ENCODE results near the gene TSPEAR. TPM values are rescaled to one million over a fixed set of nuclear protein-coding genes. Genes with fewer than 3 reads are reported as not detected.

TSPEAR gene
- total and polyA plus RNA-seq, 2 donors (not counting 1 experiment from before 2014, with no cell fraction given), result not detected

DNA sequence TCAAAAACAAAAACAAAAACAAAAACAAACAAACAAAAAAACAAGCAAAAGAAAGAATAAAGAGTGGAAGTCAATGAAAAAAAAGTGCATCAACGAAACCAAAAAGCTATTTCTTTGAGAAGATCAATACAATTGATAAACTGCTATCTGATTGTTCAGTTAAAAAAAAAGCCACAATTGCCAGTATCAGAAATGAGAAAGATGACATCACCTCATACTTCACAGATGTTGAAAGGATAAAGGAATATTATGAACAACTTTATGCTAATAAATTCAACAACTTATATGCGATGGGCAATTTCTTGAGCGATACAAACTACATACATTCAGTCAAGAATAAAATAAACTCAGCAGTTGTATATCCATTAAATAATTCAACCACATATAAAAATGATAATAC lies 258.3 kb downstream of the TSPEAR start:
- H3K4me1 Mint-ChIP-seq, result peaks cover 7% of the 10 kb centered on the region
- Histone ChIP-seq H4K20me1 (ENCODE audit: control insufficient read depth, insufficient read depth, low read length, poor library complexity, severe bottlenecking) (no peaks in the 10 kb centered on the region), H3K27ac (ENCODE audit: low read length in 2 of 2) (no peak overlapping the region), H3K4me3 (ENCODE audit: control extremely low read depth in 1 of 5, extremely low read depth in 1 of 5, insufficient read depth in 1 of 5, low read depth in 2 of 5, low read length in 4 of 5) (no peak overlapping the region), H3K27me3 (replicated peaks in 1 of 4; ENCODE audit: control extremely low read depth in 1 of 4, control insufficient read depth in 3 of 4, insufficient read depth in 4 of 4, low read length in 3 of 4) (no peaks in the 10 kb centered on the region), H3K9me3 (ENCODE audit: control extremely low read depth in 1 of 3, control insufficient read depth in 2 of 3, insufficient read depth in 1 of 3, low read length in 2 of 3) (peaks cover 3 to 13% (median 8%) of the 10 kb centered on the region in 3 donors), H3K4me1 (ENCODE audit: control insufficient read depth in 2 of 2, insufficient read depth in 2 of 2, low read length in 2 of 2) (peaks cover 10 to 16% of the 10 kb centered on the region in 2 donors), H3K79me2 (ENCODE audit: control insufficient read depth, insufficient read depth, low read length) (no peaks in the 10 kb centered on the region), H3K36me3 (replicated peaks in 1 of 2; ENCODE audit: control extremely low read depth in 1 of 2, control insufficient read depth in 1 of 2, extremely low read depth in 1 of 2, insufficient read depth in 2 of 2, low read length in 1 of 2) (no peaks in the 10 kb centered on the region), H3K9ac (ENCODE audit: low read length) (no peak overlapping the region), H3K4me2 (replicated peaks; ENCODE audit: low read depth, low read length, poor library complexity, severe bottlenecking) (no peak overlapping the region), H2AFZ (ENCODE audit: insufficient read depth, low read depth, low read length, poor library complexity, severe bottlenecking) (no peak overlapping the region)
- CTCF ChIA-PET, result no interaction called here
- no peak for TF ChIP-seq EZH2 (IDR thresholded peaks at IDR 0.05; ENCODE audit: borderline replicate concordance, insufficient read depth, low read depth, low read length, poor library complexity, severe bottlenecking)
- TF ChIP-seq, protein P1, sequence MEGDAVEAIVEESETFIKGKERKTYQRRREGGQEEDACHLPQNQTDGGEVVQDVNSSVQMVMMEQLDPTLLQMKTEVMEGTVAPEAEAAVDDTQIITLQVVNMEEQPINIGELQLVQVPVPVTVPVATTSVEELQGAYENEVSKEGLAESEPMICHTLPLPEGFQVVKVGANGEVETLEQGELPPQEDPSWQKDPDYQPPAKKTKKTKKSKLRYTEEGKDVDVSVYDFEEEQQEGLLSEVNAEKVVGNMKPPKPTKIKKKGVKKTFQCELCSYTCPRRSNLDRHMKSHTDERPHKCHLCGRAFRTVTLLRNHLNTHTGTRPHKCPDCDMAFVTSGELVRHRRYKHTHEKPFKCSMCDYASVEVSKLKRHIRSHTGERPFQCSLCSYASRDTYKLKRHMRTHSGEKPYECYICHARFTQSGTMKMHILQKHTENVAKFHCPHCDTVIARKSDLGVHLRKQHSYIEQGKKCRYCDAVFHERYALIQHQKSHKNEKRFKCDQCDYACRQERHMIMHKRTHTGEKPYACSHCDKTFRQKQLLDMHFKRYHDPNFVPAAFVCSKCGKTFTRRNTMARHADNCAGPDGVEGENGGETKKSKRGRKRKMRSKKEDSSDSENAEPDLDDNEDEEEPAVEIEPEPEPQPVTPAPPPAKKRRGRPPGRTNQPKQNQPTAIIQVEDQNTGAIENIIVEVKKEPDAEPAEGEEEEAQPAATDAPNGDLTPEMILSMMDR (IDR thresholded peaks at IDR 0.05), result no peak
- no peak overlapping the region for H3K4me3 Mint-ChIP-seq
- H3K27ac Mint-ChIP-seq, result no peak overlapping the region
- H3K27me3 Mint-ChIP-seq, result peaks cover 13% of the 10 kb centered on the region
- no CpG with 5 or more reads among the region's 3 CpGs for WGBS (ENCODE audit: insufficient coverage)
- ATAC-seq (ENCODE audit: low read depth), result no peak
- intact Hi-C loops (cut with micrococcal nuclease), result no loop called here
- peaks cover 12% of the 10 kb centered on the region for H3K9me3 Mint-ChIP-seq (ENCODE audit: insufficient read depth)
- DNase-seq, result no peak
- POLR2A ChIA-PET, result no interaction called here

- no peaks in the 10 kb centered on the region for H3K27me3 ChIP-seq (replicated peaks in 1 of 4; ENCODE audit: control extremely low read depth in 1 of 4, control insufficient read depth in 3 of 4, insufficient read depth in 4 of 4, low read length in 3 of 4)
- intact Hi-C loops (cut with micrococcal nuclease), result no loop called here
- H3K79me2 ChIP-seq (ENCODE audit: control insufficient read depth, insufficient read depth, low read length), result no peaks in the 10 kb centered on the region
- H3K4me1 ChIP-seq (ENCODE audit: control insufficient read depth in 2 of 2, insufficient read depth in 2 of 2, low read length in 2 of 2), result peaks cover 6 to 10% of the 10 kb centered on the region in 2 donors
- H3K4me2 ChIP-seq (replicated peaks; ENCODE audit: low read depth, low read length, poor library complexity, severe bottlenecking), result no peak overlapping the region
- Mint-ChIP-seq H3K4me1 (peaks cover 5% of the 10 kb centered on the region), H3K9me3 (ENCODE audit: insufficient read depth) (peaks cover 12% of the 10 kb centered on the region), H3K27ac (no peak overlapping the region), H3K27me3 (peaks cover 18% of the 10 kb centered on the region), H3K4me3 (no peak overlapping the region)
- no peak overlapping the region for H3K27ac ChIP-seq (ENCODE audit: low read length in 2 of 2)
- H3K9me3 ChIP-seq (ENCODE audit: control extremely low read depth in 1 of 3, control insufficient read depth in 2 of 3, insufficient read depth in 1 of 3, low read length in 2 of 3), result peaks cover 3 to 13% (median 8%) of the 10 kb centered on the region in 3 donors
- no peak overlapping the region for H3K9ac ChIP-seq (ENCODE audit: low read length)
- no peaks in the 10 kb centered on the region for H4K20me1 ChIP-seq (ENCODE audit: control insufficient read depth, insufficient read depth, low read length, poor library complexity, severe bottlenecking)
- ChIA-PET CTCF (no interaction called here), POLR2A (no interaction called here)
- H3K4me3 ChIP-seq (ENCODE audit: control extremely low read depth in 1 of 5, extremely low read depth in 1 of 5, insufficient read depth in 1 of 5, low read depth in 2 of 5, low read length in 4 of 5), result no peak overlapping the region
- ATAC-seq (ENCODE audit: low read depth), result no peak
- 86% methylated on average over 13 of the region's 14 CpGs for WGBS (ENCODE audit: insufficient coverage)
- H2AFZ ChIP-seq (ENCODE audit: insufficient read depth, low read depth, low read length, poor library complexity, severe bottlenecking), result no peak overlapping the region
- no peak for TF ChIP-seq EZH2 (IDR thresholded peaks at IDR 0.05; ENCODE audit: borderline replicate concordance, insufficient read depth, low read depth, low read length, poor library complexity, severe bottlenecking)
- TF ChIP-seq, protein P1 (IDR thresholded peaks at IDR 0.05), result no peak
- no peaks in the 10 kb centered on the region for H3K36me3 ChIP-seq (replicated peaks in 1 of 2; ENCODE audit: control extremely low read depth in 1 of 2, control insufficient read depth in 1 of 2, extremely low read depth in 1 of 2, insufficient read depth in 2 of 2, low read length in 1 of 2)
- no peak for DNase-seq
Measured at GRCh38 chr21:44450999-44451398, 260.4 kb downstream of the TSPEAR start.

Data from B cell (primary cell).